B cell (primary cell): Measurements from ENCODE around the gene RGS1. TPM values are rescaled to one million over a fixed set of nuclear protein-coding genes. Genes with fewer than 3 reads are reported as not detected.

Experiments used
- ATAC-seq: fragments of 200-7000 bp; cut with Tn5 transposase; one replicate; pipeline ENCODE4 v1.10.0; 2021; ENCODE audit warnings: low read depth, mild to moderate bottlenecking, moderate number of reproducible peaks, moderate library complexity
- CTCF ChIA-PET: fragments of 350-600 bp; sonication (Branson Sonifier 250); formaldehyde crosslinking; loops from one replicate; lab custom pipeline; 2021; ENCODE audit warnings: antibody characterized with exemption, inconsistent platforms; lab: Charles Lee
- POLR2A ChIA-PET: fragments of 350-600 bp; sonication (Branson Sonifier 250); formaldehyde crosslinking; loops from one replicate; lab custom pipeline; 2021; ENCODE audit warnings: antibody characterized with exemption; lab: Charles Lee
- DNase-seq: peaks from one replicate; pipeline ENCODE4 v3.0.0; 2013
- H2AFZ ChIP-seq: 2 replicates; pipeline ENCODE4 v1.6.1; 2012; ENCODE audit warnings: mild to moderate bottlenecking, low read depth, low read length; ENCODE audit not compliant: insufficient read depth, poor library complexity, severe bottlenecking
- H3K27ac ChIP-seq, 2 donors: 1 replicate in 1 of 2; 2 replicates in 1 of 2; pipeline ENCODE4 v1.5.1; 2012 to 2013; ENCODE audit warnings: low read length in 2 of 2, mild to moderate bottlenecking in 2 of 2, moderate library complexity in 1 of 2
- H3K27me3 ChIP-seq, 4 experiments: fragments of 200-600 bp in 1 of 4; sonication (generic) in 1 of 4; replicated peaks in 1 of 4; 1 replicate in 2 of 4; 2 replicates in 2 of 4; pipeline versions ENCODE4 v1.6.1 to v1.7.0; 2013 to 2016; ENCODE audit warnings: low read length in 3 of 4, mild to moderate bottlenecking in 2 of 4, mixed read lengths in 1 of 4, moderate library complexity in 1 of 4; ENCODE audit not compliant: insufficient read depth in 4 of 4, control insufficient read depth in 3 of 4; ENCODE audit errors: control extremely low read depth in 1 of 4
- H3K36me3 ChIP-seq, 2 experiments: replicated peaks in 1 of 2; 1 replicate in 1 of 2; 2 replicates in 1 of 2; pipeline versions ENCODE4 v1.6.1 to v1.7.1; 2013; ENCODE audit warnings: low read length in 1 of 2; ENCODE audit not compliant: insufficient read depth in 2 of 2, control insufficient read depth in 1 of 2; ENCODE audit errors: control extremely low read depth in 1 of 2, extremely low read depth in 1 of 2
- H3K4me1 ChIP-seq, 2 donors: fragments of 200-600 bp in 1 of 2; sonication (generic) in 1 of 2; 1 replicate in 1 of 2; 2 replicates in 1 of 2; pipeline versions ENCODE4 v1.5.1 to v1.6.1; 2013 to 2017; ENCODE audit warnings: low read length in 2 of 2; ENCODE audit not compliant: control insufficient read depth in 2 of 2, insufficient read depth in 2 of 2
- H3K4me2 ChIP-seq: replicated peaks from 2 replicates; pipeline ENCODE3; 2012; ENCODE audit warnings: mild to moderate bottlenecking, low read depth, low read length; ENCODE audit not compliant: poor library complexity, severe bottlenecking
- H3K4me3 ChIP-seq, 5 experiments: fragments of 200-600 bp in 1 of 5; sonication (generic) in 1 of 5; 1 replicate in 3 of 5; 2 replicates in 2 of 5; pipeline versions ENCODE4 v1.5.1 to v1.7.0; 2011 to 2016; ENCODE audit warnings: low read length in 4 of 5, mild to moderate bottlenecking in 4 of 5, low read depth in 2 of 5, control low read depth in 1 of 5, moderate library complexity in 1 of 5; ENCODE audit not compliant: insufficient read depth in 1 of 5; ENCODE audit errors: control extremely low read depth in 1 of 5, extremely low read depth in 1 of 5
- H3K79me2 ChIP-seq: fragments of 200-600 bp; sonication (generic); one replicate; pipeline ENCODE4 v1.6.0; 2016; ENCODE audit warnings: low read length; ENCODE audit not compliant: control insufficient read depth, insufficient read depth
- H3K9ac ChIP-seq: fragments of 200-600 bp; sonication (generic); 2 replicates; pipeline ENCODE4 v1.6.1; 2017; ENCODE audit warnings: mild to moderate bottlenecking, low read length, moderate library complexity
- H3K9me3 ChIP-seq, 3 donors: one replicate each; pipeline versions ENCODE4 v1.6.1 to v1.7.1; 2013; ENCODE audit warnings: low read length in 2 of 3; ENCODE audit not compliant: control insufficient read depth in 2 of 3, insufficient read depth in 1 of 3; ENCODE audit errors: control extremely low read depth in 1 of 3
- H4K20me1 ChIP-seq: 2 replicates; pipeline ENCODE4 v1.6.0; 2012; ENCODE audit warnings: mild to moderate bottlenecking, low read length; ENCODE audit not compliant: insufficient read depth, control insufficient read depth, poor library complexity, severe bottlenecking
- H3K27ac Mint-ChIP-seq: one replicate; pipeline ENCODE4 v1.8.0; 2021; ENCODE audit warnings: mixed read lengths
- H3K27me3 Mint-ChIP-seq: one replicate; pipeline ENCODE4 v1.8.0; 2021; ENCODE audit warnings: mixed read lengths
- H3K4me1 Mint-ChIP-seq: one replicate; pipeline ENCODE4 v1.8.0; 2021; ENCODE audit warnings: mixed read lengths
- H3K4me3 Mint-ChIP-seq: one replicate; pipeline ENCODE4 v1.8.0; 2021; ENCODE audit warnings: mixed read lengths
- H3K9me3 Mint-ChIP-seq: one replicate; pipeline ENCODE4 v1.8.0; 2022; ENCODE audit warnings: mixed read lengths; ENCODE audit not compliant: insufficient read depth
- CTCF ChIP-seq: fragments of 200-600 bp; IDR thresholded peaks from one replicate; pipeline ENCODE4 v1.8.0; 2022; ENCODE audit warnings: antibody characterized with exemption, mild to moderate bottlenecking
- EZH2 ChIP-seq: IDR thresholded peaks from 2 replicates; pipeline ENCODE4 v1.6.1; 2012; ENCODE audit warnings: borderline replicate concordance, low read depth, mild to moderate bottlenecking, moderate library complexity, low read length; ENCODE audit not compliant: insufficient read depth, poor library complexity, severe bottlenecking
- WGBS: methylation state at CpG from one replicate; pipeline ENCODE4 v1.1.5; 2013; ENCODE audit warnings: missing lambda C conversion rate; ENCODE audit not compliant: insufficient coverage; 5-methylcytosine and 5-hydroxymethylcytosine counted together
- intact Hi-C: fragments of 100-400 bp; cut with micrococcal nuclease; formaldehyde crosslinking; loops from one replicate; pipeline ENCODE4 v1.10.0; 2022
- polyA plus RNA-seq: library from polyadenylated mRNA; depleted of rRNA; stranded (reverse); fragments of >200 nt; gene quantifications from 2 replicates; pipeline ENCODE4 v1.2.3, GENCODE V29; 2012
- total RNA-seq, 2 donors: library from RNA; stranded (reverse); fragments of 120-200 nt in 1 of 2; gene quantifications; 1 replicate in 1 of 2; 2 replicates in 1 of 2; pipeline versions ENCODE4 v1.2.3 to v1.2.4, GENCODE V29; 2013 to 2022

Gene RGS1
- total and polyA plus RNA-seq, 2 donors (not counting 1 experiment from before 2014, with no cell fraction given) = 154 to 180 TPM

GRCh38 chr1:192610112-192610889 lies 34.7 kb downstream of the RGS1 start:
- ATAC-seq (no peak), DNase-seq (peak; percentile 57)
- peaks cover 19% of the 10 kb centered on the region for H3K27me3 Mint-ChIP-seq
- H4K20me1 ChIP-seq = no peaks in the 10 kb centered on the region
- H3K36me3 ChIP-seq = no peaks in the 10 kb centered on the region
- TF ChIP-seq CTCF (peak; percentile 91), EZH2 (no peak)
- CTCF ChIA-PET = interaction anchor here (0.9 to 5.8 kb wide), 14 partner anchors 19 to 409 kb away, joined by 3 to 148 read pairs (median 6); partner anchors contain the start of gene RGS2
- no peak overlapping the region for H3K4me2 ChIP-seq
- H3K27ac ChIP-seq = no peak overlapping the region
- WGBS = no CpG with 5 or more reads among the region's 3 CpGs
- peaks cover 3 to 22% (median 6%) of the 10 kb centered on the region in 4 experiments for H3K27me3 ChIP-seq
- peaks cover 27% of the 10 kb centered on the region for H3K4me1 Mint-ChIP-seq
- no peak overlapping the region for H3K4me3 ChIP-seq
- H3K79me2 ChIP-seq = no peaks in the 10 kb centered on the region
- no peak overlapping the region for H3K27ac Mint-ChIP-seq
- no peak overlapping the region for H2AFZ ChIP-seq
- H3K4me1 ChIP-seq = peaks cover 19 to 26% of the 10 kb centered on the region in 2 donors
- POLR2A ChIA-PET = no interaction called here
- intact Hi-C loops = loop anchor here (1.0 to 10.0 kb wide), 2 partner anchors 133 to 404 kb away; no protein-coding TSS in a partner anchor
- H3K9me3 ChIP-seq = no peaks in the 10 kb centered on the region
- no peak overlapping the region for H3K9ac ChIP-seq
- no peaks in the 10 kb centered on the region for H3K9me3 Mint-ChIP-seq
- no peak overlapping the region for H3K4me3 Mint-ChIP-seq

- no peak overlapping the region for H3K4me3 ChIP-seq
- H3K4me1 ChIP-seq = no peaks in the 10 kb centered on the region
- no peaks in the 10 kb centered on the region for H3K36me3 ChIP-seq
- H4K20me1 ChIP-seq = no peaks in the 10 kb centered on the region
- H3K9ac ChIP-seq = no peak overlapping the region
- peaks cover 2 to 40% (median 8%) of the 10 kb centered on the region in 4 experiments for H3K27me3 ChIP-seq
- TF ChIP-seq EZH2 (no peak), CTCF (no peak)
- H2AFZ ChIP-seq = no peak overlapping the region
- H3K27ac ChIP-seq = no peak overlapping the region
- WGBS = no CpG with 5 or more reads among the region's 1 CpG
- H3K27me3 Mint-ChIP-seq = peaks cover 44% of the 10 kb centered on the region
- no peak overlapping the region for H3K4me2 ChIP-seq
- no peak for ATAC-seq
- ChIA-PET POLR2A (no interaction called here), CTCF (interaction anchor here (1.1 to 5.8 kb wide), 2 partner anchors 140 to 404 kb away, joined by 4 to 148 read pairs; no protein-coding TSS in a partner anchor)
- no peak overlapping the region for H3K27ac Mint-ChIP-seq
- H3K4me3 Mint-ChIP-seq = no peak overlapping the region
- H3K9me3 Mint-ChIP-seq = no peaks in the 10 kb centered on the region
- intact Hi-C loops = loop anchor here (10.0 kb wide), 1 partner anchor 400 kb away; no protein-coding TSS in a partner anchor
- no peaks in the 10 kb centered on the region for H3K79me2 ChIP-seq
- DNase-seq = no peak
- no peaks in the 10 kb centered on the region for H3K9me3 ChIP-seq
- H3K4me1 Mint-ChIP-seq = no peaks in the 10 kb centered on the region
These were observed 39.5 kb downstream of the RGS1 start for GRCh38 chr1:192615055-192615454.
